GM12873 (cell line): ENCODE measurements around the gene LRP1B.

ENCODE experiments used
- TF ChIP-seq, protein P1 (sequence below): IDR thresholded peaks from 2 replicates; pipeline ENCODE4 v1.5.1; 2012; ENCODE audit warnings: low read depth, mild to moderate bottlenecking, moderate library complexity, low read length, control low read depth; ENCODE audit not compliant: insufficient read depth; ENCODE audit errors: missing control alignments

Gene LRP1B

DNA sequence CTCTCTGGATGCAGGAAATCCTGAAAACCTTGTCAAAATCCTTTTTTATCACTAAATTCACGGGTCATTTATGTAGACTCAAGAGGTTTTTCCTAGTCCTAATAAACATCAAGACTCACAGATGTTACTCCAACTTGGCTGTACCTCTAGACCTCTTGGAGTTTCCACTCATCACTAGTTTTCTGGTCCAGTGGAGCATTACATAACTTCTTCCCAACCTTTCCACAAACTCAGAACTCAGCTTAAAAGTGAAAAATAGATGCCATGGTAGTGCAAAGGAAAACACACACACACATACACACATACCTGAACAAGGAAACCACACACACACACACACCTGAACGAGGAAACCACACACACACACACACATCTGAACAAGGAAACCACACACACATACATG is 807.2 kb downstream of the LRP1B start:
- TF ChIP-seq, protein P1, sequence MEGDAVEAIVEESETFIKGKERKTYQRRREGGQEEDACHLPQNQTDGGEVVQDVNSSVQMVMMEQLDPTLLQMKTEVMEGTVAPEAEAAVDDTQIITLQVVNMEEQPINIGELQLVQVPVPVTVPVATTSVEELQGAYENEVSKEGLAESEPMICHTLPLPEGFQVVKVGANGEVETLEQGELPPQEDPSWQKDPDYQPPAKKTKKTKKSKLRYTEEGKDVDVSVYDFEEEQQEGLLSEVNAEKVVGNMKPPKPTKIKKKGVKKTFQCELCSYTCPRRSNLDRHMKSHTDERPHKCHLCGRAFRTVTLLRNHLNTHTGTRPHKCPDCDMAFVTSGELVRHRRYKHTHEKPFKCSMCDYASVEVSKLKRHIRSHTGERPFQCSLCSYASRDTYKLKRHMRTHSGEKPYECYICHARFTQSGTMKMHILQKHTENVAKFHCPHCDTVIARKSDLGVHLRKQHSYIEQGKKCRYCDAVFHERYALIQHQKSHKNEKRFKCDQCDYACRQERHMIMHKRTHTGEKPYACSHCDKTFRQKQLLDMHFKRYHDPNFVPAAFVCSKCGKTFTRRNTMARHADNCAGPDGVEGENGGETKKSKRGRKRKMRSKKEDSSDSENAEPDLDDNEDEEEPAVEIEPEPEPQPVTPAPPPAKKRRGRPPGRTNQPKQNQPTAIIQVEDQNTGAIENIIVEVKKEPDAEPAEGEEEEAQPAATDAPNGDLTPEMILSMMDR = no peak

DNA sequence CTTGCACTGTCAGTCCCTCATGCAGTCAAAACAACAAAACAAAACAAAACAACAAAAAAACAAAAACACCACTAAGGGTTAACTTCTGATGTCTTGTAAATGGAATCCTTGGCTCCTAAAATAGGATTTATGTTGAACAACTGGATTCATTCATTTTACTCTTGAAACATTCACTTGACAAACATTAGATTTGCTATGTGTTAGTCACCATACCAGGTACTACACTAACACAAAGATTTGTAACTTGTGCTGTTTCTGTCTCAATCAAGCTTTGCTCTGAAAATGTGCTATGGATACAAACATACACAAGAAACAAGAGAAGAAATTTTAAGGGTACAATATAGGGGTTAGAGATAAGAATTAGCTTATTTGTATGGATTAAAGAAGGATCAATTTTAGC is 812.8 kb downstream of the LRP1B start:
- TF ChIP-seq, protein P1 = no peak

DNA sequence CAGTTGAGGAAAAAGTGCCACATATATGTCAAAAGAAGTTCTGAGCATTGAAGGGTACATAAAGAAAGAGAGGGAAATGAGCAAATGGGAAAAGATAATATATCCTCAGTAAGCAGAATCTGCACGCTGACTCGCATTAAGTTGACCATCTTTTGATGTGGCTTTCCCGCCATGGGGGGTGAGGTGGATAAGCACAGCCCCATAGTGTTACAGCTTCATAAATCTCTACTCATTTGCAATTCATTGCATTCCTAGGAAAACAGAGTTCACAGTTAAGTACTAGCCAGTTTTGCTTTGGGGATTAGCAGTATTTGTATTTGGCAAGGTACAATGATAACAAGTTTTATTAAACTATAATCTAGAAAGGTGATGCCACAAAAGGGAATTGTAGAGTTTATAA is 814.2 kb downstream of the LRP1B start:
- TF ChIP-seq, protein P1 = no peak

DNA sequence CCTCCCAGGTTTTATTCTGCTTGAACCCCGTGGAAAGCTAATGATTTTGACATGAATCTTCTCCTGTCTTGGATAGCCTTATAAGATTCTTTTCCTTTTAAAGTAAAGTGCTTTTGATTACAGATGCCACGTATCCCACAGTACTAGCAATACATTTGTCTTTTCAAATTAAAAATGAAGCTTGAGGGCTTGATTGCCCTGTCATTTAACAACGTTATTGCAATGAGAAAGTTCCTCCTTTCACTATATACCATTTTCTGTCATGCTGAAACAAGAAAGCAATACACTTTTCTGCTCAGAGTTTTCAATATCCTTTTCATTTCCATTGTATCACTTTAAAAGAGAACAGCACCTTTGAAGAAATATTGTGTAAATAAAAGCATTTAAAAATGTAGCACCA is 814.7 kb downstream of the LRP1B start:
- TF ChIP-seq, protein P1 = no peak

DNA sequence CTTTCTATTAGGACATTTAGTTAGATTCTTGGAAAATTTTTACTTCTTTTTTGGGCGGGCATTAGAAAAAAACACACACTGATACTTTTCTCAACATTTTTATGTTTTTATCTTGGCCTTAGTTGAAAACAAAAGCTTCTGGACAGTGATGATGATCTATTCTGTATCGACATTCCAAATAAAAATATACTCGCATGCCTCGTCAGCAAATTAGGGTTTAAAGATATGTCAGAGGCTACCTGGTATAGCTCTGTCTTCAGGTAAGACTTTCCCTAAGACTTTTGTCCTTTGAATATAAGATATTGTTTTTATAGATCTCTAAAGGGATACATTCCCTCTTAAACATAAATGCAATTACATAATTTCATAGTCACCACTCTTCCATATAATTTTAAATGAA is 816.8 kb downstream of the LRP1B start:
- TF ChIP-seq, protein P1 = no peak

DNA sequence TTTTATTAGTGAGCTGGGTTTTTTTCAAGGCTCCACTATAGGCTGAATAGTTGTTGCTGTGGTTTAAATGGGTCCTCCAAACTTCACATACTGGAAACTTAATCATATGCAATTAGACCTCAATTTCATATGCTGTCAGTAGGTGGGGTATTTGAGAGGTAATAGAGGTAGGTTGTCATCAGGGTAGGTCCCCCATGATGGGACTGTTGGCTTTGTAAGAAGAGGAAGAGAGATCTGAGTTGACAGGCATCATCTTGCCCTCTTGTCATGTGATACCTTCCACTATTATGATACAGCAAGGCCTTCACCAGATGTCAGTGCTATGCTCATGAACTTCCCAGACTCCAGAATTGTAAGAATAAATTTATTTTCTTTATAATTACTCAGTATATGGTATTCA is 819.4 kb downstream of the LRP1B start:
- TF ChIP-seq, protein P1 = no peak

DNA sequence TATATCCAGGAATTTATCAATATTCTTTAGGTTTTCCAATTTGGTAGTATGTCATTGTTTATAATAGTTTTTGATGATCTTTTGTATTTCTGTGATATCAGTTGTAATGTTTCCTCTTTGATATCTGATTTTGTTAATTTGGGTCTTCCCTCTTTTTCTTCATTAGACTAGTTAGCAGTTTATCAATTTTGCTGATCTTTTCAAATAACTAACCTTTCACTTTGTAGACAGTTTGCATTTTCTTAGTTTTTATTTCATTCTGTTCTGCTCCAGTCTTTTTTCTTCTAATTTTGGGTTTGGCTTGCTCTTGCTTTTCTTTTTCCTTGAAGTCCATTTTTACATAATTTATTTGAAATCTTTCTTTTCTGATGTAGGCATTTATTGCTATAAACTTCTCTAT is 824.4 kb downstream of the LRP1B start:
- TF ChIP-seq, protein P1 = no peak
